ENCODE results near the gene POLR2M.

DNA sequence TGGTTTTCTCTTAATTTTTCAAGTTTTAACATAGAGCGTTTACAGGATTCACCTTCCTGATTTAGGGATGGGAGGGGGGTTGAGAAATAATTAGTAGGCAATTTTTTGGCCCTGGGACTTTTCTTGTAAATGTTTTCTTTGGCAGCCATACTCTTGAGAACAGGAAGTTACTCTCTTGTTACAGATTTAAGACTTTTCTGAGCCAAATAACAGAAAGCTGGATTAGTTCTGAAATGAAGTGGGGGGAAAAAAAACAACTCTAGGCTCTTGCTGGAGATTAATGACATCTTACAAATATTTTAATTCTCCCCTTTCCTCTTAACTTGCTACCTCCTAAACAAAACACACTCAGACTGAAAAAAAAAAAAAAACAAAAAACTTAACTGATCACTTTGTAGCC, 13.8 kb upstream of the POLR2M start:
- TF ChIP-seq CTCF (IDR thresholded peaks at IDR 0.05) = no peak
- no peak for TF ChIP-seq EZH2 (IDR thresholded peaks at IDR 0.05; ENCODE audit: borderline replicate concordance, insufficient read depth, low read depth, low read length, poor library complexity, severe bottlenecking)

Data from B cell (primary cell).